Peyer's patch (tissue), 4 donors: ENCODE data around the gene SLCO3A1.

ENCODE experiments used
- POLR2A ChIP-seq, 2 donors: fragments of 450-650 bp; IDR thresholded peaks; one replicate each; pipeline ENCODE4 v1.5.1; 2017; ENCODE audit warnings: antibody characterized with exemption in 2 of 2, mild to moderate bottlenecking in 2 of 2, moderate library complexity in 2 of 2
- TF ChIP-seq, protein P1 (sequence below), 6 experiments: fragments of 450-650 bp in 4 of 6; fragments of 200-600 bp in 2 of 6; sonication (generic) in 1 of 6; IDR thresholded peaks; one replicate each; pipeline ENCODE4 v1.5.1; 2017 to 2019; ENCODE audit warnings: antibody characterized with exemption in 6 of 6, mild to moderate bottlenecking in 3 of 6, moderate library complexity in 1 of 6

GRCh38 chr15:92117261-92117731, 263.8 kb downstream of the SLCO3A1 start:
- no peak for TF ChIP-seq POLR2A (IDR thresholded peaks at IDR 0.05)
- TF ChIP-seq, protein P1, sequence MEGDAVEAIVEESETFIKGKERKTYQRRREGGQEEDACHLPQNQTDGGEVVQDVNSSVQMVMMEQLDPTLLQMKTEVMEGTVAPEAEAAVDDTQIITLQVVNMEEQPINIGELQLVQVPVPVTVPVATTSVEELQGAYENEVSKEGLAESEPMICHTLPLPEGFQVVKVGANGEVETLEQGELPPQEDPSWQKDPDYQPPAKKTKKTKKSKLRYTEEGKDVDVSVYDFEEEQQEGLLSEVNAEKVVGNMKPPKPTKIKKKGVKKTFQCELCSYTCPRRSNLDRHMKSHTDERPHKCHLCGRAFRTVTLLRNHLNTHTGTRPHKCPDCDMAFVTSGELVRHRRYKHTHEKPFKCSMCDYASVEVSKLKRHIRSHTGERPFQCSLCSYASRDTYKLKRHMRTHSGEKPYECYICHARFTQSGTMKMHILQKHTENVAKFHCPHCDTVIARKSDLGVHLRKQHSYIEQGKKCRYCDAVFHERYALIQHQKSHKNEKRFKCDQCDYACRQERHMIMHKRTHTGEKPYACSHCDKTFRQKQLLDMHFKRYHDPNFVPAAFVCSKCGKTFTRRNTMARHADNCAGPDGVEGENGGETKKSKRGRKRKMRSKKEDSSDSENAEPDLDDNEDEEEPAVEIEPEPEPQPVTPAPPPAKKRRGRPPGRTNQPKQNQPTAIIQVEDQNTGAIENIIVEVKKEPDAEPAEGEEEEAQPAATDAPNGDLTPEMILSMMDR (IDR thresholded peaks at IDR 0.05): no peak
